H1 (cell line): ENCODE results near the gene GADD45B.
"Not testable (repeated sequence)": the region's sequence is repeated elsewhere in the genome, so short reads cannot be mapped to it uniquely, and the experiment has no call there.

Experiments used
- CBX5 ChIP-seq: fragments of 300-800, 300-1000 bp; sonication (generic); IDR thresholded peaks from 2 replicates; pipeline ENCODE4 v1.7.1; 2016; ENCODE audit warnings: antibody characterized with exemption, low read length, low read depth
- CHD2 ChIP-seq: IDR thresholded peaks from 2 replicates; pipeline ENCODE4 v1.6.1; 2012; ENCODE audit warnings: low read length, improper control_type of control experiment
- CTCF ChIP-seq, 3 experiments: IDR thresholded peaks; 1 replicate in 2 of 3; 2 replicates in 1 of 3; pipeline versions ENCODE4 v1.5.1 to v1.6.1; 2011; ENCODE audit warnings: low read length in 3 of 3, mild to moderate bottlenecking in 3 of 3, inconsistent platforms in 2 of 3, low read depth in 1 of 3, moderate library complexity in 1 of 3; ENCODE audit not compliant: insufficient read depth in 1 of 3; ENCODE audit errors: control extremely low read depth in 1 of 3
- EZH2 ChIP-seq: fragments of 200-600 bp; sonication (generic); IDR thresholded peaks from 2 replicates; pipeline ENCODE4 v1.7.1; 2012; ENCODE audit warnings: low read depth, mild to moderate bottlenecking, moderate library complexity, low read length, inconsistent platforms; ENCODE audit not compliant: severe bottlenecking
- JUN ChIP-seq: IDR thresholded peaks from 2 replicates; pipeline ENCODE4 v1.6.1; 2011; ENCODE audit warnings: low read depth, mild to moderate bottlenecking, improper control_type of control experiment, low read length
- KDM1A ChIP-seq: fragments of 200-600, 300-600 bp; sonication (generic); IDR thresholded peaks from 2 replicates; pipeline ENCODE4 v1.7.1; 2016; ENCODE audit warnings: mild to moderate bottlenecking, low read length, borderline replicate concordance
- POU5F1 ChIP-seq: IDR thresholded peaks from 2 replicates; pipeline ENCODE4 v1.6.1; 2011; ENCODE audit warnings: low read depth, mild to moderate bottlenecking, low read length, moderate library complexity
- SIN3A ChIP-seq, 2 experiments: IDR thresholded peaks in 1 of 2; conservative IDR thresholded peaks in 1 of 2; 2 replicates each; pipeline ENCODE4 v1.6.1; 2011 to 2012; ENCODE audit warnings: low read length in 2 of 2, improper control_type of control experiment in 1 of 2, low read depth in 1 of 2, mild to moderate bottlenecking in 1 of 2
- TAF7 ChIP-seq: optimal IDR thresholded peaks from 2 replicates; pipeline ENCODE3; 2011; ENCODE audit warnings: low read depth, mild to moderate bottlenecking, inconsistent platforms, low read length, moderate library complexity, borderline replicate concordance
- ZNF274 ChIP-seq: IDR thresholded peaks from 2 replicates; pipeline ENCODE4 v1.7.0; 2012; ENCODE audit warnings: low read length, borderline replicate concordance; ENCODE audit errors: extremely low read depth

DNA sequence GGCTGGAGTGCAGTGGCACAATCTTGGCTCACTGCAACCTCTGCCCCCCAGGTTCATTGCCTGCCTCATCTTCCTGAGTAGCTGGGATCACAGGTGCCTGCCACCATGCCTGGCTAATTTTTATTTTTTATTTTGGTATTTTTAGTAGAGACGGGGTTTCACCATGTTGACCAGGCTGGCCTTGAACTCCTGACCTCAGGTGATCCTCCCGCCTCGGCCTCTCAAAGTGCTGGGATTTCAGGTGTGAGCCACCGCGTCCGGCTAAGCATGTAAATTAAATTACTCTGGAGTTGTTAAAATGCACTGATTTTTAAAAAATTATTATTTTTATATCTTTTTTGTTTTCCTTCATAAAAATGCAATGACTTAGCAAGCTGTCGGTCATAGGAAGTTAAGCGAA lies 30.7 kb downstream of the GADD45B start:
- TF ChIP-seq CTCF (IDR thresholded peaks at IDR 0.05; ENCODE audit: control extremely low read depth in 1 of 3, insufficient read depth in 1 of 3, low read depth in 1 of 3, low read length in 3 of 3); TAF7; CHD2; JUN; CBX5; ZNF274; KDM1A; SIN3A (conservative IDR thresholded peaks at IDR 0.05 in 1 of 2, IDR thresholded peaks at IDR 0.05 in 1 of 2; ENCODE audit: low read depth in 1 of 2, low read length in 2 of 2); EZH2; POU5F1: not testable (repeated sequence)
